Lower lobe of right lung (tissue), 2 donors: ENCODE measurements around the gene MYZAP. TPM values are rescaled to one million over a fixed set of nuclear protein-coding genes. Genes with fewer than 3 reads are reported as not detected.

Source experiments
- ATAC-seq, 2 donors: fragments of 200-7000 bp; cut with Tn5 transposase; one replicate each; pipeline ENCODE4 v1.9.1; 2020 to 2022; ENCODE audit warnings: mild to moderate bottlenecking in 2 of 2, moderate library complexity in 2 of 2
- DNase-seq: peaks from one replicate; pipeline ENCODE4 v3.0.0-alpha.2; 2020
- H3K27ac ChIP-seq: fragments of 200-600 bp; one replicate; pipeline ENCODE4 v1.8.0; 2022
- H3K27me3 ChIP-seq: fragments of 200-600 bp; one replicate; pipeline ENCODE4 v1.8.0; 2022; ENCODE audit warnings: low read depth
- H3K36me3 ChIP-seq: fragments of 200-600 bp; one replicate; pipeline ENCODE4 v1.8.0; 2022; ENCODE audit warnings: mild to moderate bottlenecking
- H3K4me1 ChIP-seq: fragments of 200-600 bp; one replicate; pipeline ENCODE4 v1.8.0; 2022
- H3K4me3 ChIP-seq: fragments of 200-600 bp; one replicate; pipeline ENCODE4 v1.8.0; 2022; ENCODE audit warnings: mild to moderate bottlenecking
- H3K9me3 ChIP-seq: fragments of 200-600 bp; one replicate; pipeline ENCODE4 v1.8.0; 2022
- intact Hi-C: fragments of 100-400 bp; cut with DNase I; formaldehyde crosslinking; loops from one replicate; pipeline ENCODE4 v1.11.0; 2022
- total RNA-seq: library from RNA; stranded (reverse); fragmentation: NEBNext Ultra II Directional; extraction: Animal tissue kit (Norgen Biotek cat#: 25700); gene quantifications from one replicate; pipeline ENCODE4 v1.2.1, GENCODE V29; 2021
- TF ChIP-seq, protein P1 (sequence below): fragments of 200-600 bp; IDR thresholded peaks from one replicate; pipeline ENCODE4 v1.8.0; 2022; ENCODE audit warnings: antibody characterized with exemption, mild to moderate bottlenecking
- donor health status: DM: no; HTN: yes; CAD: no; lungs with severe emphysema.

MYZAP gene
- total RNA-seq, 1 donor from 2014 or later = 41.3 TPM

DNA sequence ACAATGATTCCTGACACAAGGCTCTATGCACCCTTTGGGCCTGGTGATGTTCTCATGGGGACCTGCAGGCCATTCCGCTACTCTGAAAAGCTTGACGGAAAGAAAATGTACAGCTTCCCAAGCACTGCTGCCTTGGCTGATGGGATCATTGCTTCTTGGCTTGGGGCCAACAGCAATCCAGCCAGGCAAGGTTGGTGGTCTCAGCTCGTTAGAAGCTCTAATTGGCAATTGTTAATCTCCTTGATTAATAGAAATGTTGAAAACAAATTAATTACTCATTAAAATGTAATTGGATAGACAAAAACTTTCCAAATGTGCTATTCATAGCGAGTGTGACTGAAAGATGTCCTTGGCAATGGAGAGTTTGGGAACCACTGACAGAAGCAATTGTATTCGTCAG lies 16.3 kb upstream of the MYZAP start:
- Histone ChIP-seq H3K27me3 (no peaks in the 10 kb centered on the region), H3K4me1 (peaks cover 13% of the 10 kb centered on the region), H3K9me3 (no peaks in the 10 kb centered on the region), H3K27ac (no peak overlapping the region), H3K36me3 (no peaks in the 10 kb centered on the region), H3K4me3 (no peak overlapping the region)
- DNase-seq (no peak), ATAC-seq (no peak)
- intact Hi-C loops = no loop called here
- TF ChIP-seq, protein P1, sequence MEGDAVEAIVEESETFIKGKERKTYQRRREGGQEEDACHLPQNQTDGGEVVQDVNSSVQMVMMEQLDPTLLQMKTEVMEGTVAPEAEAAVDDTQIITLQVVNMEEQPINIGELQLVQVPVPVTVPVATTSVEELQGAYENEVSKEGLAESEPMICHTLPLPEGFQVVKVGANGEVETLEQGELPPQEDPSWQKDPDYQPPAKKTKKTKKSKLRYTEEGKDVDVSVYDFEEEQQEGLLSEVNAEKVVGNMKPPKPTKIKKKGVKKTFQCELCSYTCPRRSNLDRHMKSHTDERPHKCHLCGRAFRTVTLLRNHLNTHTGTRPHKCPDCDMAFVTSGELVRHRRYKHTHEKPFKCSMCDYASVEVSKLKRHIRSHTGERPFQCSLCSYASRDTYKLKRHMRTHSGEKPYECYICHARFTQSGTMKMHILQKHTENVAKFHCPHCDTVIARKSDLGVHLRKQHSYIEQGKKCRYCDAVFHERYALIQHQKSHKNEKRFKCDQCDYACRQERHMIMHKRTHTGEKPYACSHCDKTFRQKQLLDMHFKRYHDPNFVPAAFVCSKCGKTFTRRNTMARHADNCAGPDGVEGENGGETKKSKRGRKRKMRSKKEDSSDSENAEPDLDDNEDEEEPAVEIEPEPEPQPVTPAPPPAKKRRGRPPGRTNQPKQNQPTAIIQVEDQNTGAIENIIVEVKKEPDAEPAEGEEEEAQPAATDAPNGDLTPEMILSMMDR = no peak

DNA sequence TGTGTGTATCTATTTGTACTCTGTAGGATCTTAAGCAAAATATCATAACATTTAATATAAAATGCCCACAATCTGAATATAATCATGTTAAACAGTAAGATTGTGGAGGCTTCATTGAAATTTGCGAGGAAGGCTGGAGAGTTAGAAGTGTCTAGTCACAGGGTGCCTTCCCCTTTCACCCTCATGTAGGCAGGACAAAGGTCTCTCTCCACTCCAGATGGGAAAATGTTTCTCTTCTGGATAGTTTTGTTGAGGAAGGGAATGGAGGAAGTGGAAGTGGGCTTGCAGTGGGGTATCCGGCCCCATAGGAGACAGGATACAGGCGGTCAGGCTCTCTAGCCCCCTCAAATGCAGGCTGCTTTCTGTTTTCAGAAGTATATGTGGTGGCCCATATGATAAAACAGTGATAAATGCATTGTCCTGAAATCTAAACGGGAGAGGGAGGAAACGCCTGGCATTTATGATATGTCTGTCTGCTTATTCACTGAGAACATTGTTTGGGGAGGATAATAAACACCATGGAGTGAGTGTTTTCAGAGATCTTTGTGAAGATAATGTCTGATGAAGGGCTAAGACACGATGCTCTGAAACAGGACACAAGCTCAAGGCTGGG lies 13.3 kb upstream of the MYZAP start:
- TF ChIP-seq, protein P1 = no peak
- Histone ChIP-seq H3K4me3 (no peak overlapping the region), H3K4me1 (peaks cover 13% of the 10 kb centered on the region), H3K9me3 (peaks cover 8% of the 10 kb centered on the region), H3K27me3 (no peaks in the 10 kb centered on the region), H3K27ac (peak overlapping the region; percentile 31), H3K36me3 (no peaks in the 10 kb centered on the region)
- intact Hi-C loops = no loop called here
- ATAC-seq (no peak), DNase-seq (no peak)

- Histone ChIP-seq H3K36me3 (no peaks in the 10 kb centered on the region), H3K27ac (no peak overlapping the region), H3K4me3 (no peak overlapping the region), H3K4me1 (peaks cover 13% of the 10 kb centered on the region), H3K27me3 (no peaks in the 10 kb centered on the region), H3K9me3 (peaks cover 8% of the 10 kb centered on the region)
- DNase-seq (no peak), ATAC-seq (no peak)
- intact Hi-C loops = no loop called here
- TF ChIP-seq, protein P1 = no peak
These were observed 11.3 kb upstream of the MYZAP start for GRCh38 chr15:57580428-57580827.

- Histone ChIP-seq H3K4me3 (no peak overlapping the region), H3K27ac (no peak overlapping the region), H3K36me3 (no peaks in the 10 kb centered on the region), H3K9me3 (peaks cover 8% of the 10 kb centered on the region), H3K27me3 (no peaks in the 10 kb centered on the region), H3K4me1 (peaks cover 13% of the 10 kb centered on the region)
- TF ChIP-seq, protein P1 = no peak
- intact Hi-C loops = no loop called here
- DNase-seq (no peak), ATAC-seq (no peak)
These were observed 10.8 kb upstream of the MYZAP start for GRCh38 chr15:57580866-57581265.

- no peak overlapping the region for H3K27ac ChIP-seq
- H3K9me3 ChIP-seq = peaks cover 8% of the 10 kb centered on the region
- TF ChIP-seq, protein P1 = no peak
- H3K36me3 ChIP-seq = no peaks in the 10 kb centered on the region
- peaks cover 13% of the 10 kb centered on the region for H3K4me1 ChIP-seq
- intact Hi-C loops = no loop called here
- DNase-seq (no peak), ATAC-seq (no peak)
- H3K4me3 ChIP-seq = no peak overlapping the region
- no peaks in the 10 kb centered on the region for H3K27me3 ChIP-seq
These were observed 9.6 kb upstream of the MYZAP start for GRCh38 chr15:57582090-57582489.

DNA sequence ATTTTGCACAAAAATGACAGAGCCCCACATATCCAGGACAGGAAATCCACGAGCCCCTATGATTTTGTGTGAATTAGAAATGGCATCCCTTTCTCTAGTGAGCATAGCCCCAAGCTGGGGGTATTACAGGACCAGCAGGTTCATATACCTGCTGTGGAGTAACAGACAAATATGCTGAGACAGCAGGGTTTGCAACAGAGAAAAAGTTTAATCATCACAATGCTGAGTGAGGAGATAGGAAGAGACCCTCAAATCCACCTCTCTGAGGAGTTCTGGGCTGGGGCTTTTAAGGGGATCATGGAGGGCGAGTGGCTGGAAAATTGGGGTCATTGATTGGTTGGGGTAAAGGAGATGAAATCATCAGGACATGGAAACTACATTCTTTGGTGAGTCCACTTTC lies 8.4 kb upstream of the MYZAP start:
- H3K27ac ChIP-seq = no peak overlapping the region
- H3K9me3 ChIP-seq = peaks cover 8% of the 10 kb centered on the region
- no peak overlapping the region for H3K4me3 ChIP-seq
- H3K4me1 ChIP-seq = peaks cover 19% of the 10 kb centered on the region
- intact Hi-C loops = no loop called here
- no peaks in the 10 kb centered on the region for H3K27me3 ChIP-seq
- ATAC-seq (no peak), DNase-seq (no peak)
- TF ChIP-seq, protein P1 = no peak
- no peaks in the 10 kb centered on the region for H3K36me3 ChIP-seq
